Adipose tissue (tissue), 3 donors: ENCODE measurements around the gene LRSAM1. TPM values are rescaled to one million over a fixed set of nuclear protein-coding genes. Genes with fewer than 3 reads are reported as not detected.

ENCODE experiments used
- H3K27ac ChIP-seq: one replicate; pipeline ENCODE4 v1.5.1; 2013; ENCODE audit warnings: low read depth, low read length
- WGBS, 3 donors: extraction: QIAGEN DNeasy Blood & Tissue Kit; methylation state at CpG; one replicate each; pipeline ENCODE4 v1.1.7; 2013; 5-methylcytosine and 5-hydroxymethylcytosine counted together
- polyA plus RNA-seq, 3 donors: library from polyadenylated mRNA; stranded (reverse); fragments of 200-250 nt; gene quantifications; one replicate each; pipeline ENCODE4 v1.2.3, GENCODE V29; 2013
- donor health status: healthy with polysubstance abuse.
- donor health status: Bipolar disorder and iron deficiency.
- donor health status: healthy.

The LRSAM1 gene
- polyA plus RNA-seq, 3 donors = 5.8 to 12.9 (median 8.3) TPM

- H3K27ac ChIP-seq = no peak overlapping the region
- WGBS, 3 donors = 67 to 78% (median 71%) methylated on average over 3 of the region's 3 CpGs
Measured at GRCh38 chr9:127537792-127538191, 86.5 kb downstream of the LRSAM1 start.

- WGBS, 3 donors = 76 to 80% (median 78%) methylated on average over 4 of the region's 4 CpGs
Measured at GRCh38 chr9:127538849-127539258, 87.5 kb downstream of the LRSAM1 start.

GRCh38 chr9:127539259-127539981 is 88.1 kb downstream of the LRSAM1 start:
- WGBS, 3 donors = 70 to 77% (median 76%) methylated on average over 17 of the region's 17 CpGs
- H3K27ac ChIP-seq = no peak overlapping the region

More at GRCh38 chr9:127538849-127539258, 87.5 kb downstream of the LRSAM1 start:
- no peak overlapping the region for H3K27ac ChIP-seq

- no peak overlapping the region for H3K27ac ChIP-seq
- 34 to 73% (median 69%) methylated on average over 15 of the region's 15 CpGs for WGBS, 3 donors
Measured at GRCh38 chr9:127539982-127540663, 88.8 kb downstream of the LRSAM1 start.

GRCh38 chr9:127540664-127541041 is 89.3 kb downstream of the LRSAM1 start:
- 37 to 72% (median 69%) methylated on average over 13 of the region's 13 CpGs for WGBS, 3 donors
- H3K27ac ChIP-seq = no peak overlapping the region

- no peak overlapping the region for H3K27ac ChIP-seq
- WGBS, 3 donors = 78 to 89% (median 84%) methylated on average over 7 of the region's 7 CpGs
Measured at GRCh38 chr9:127541176-127541575, 89.9 kb downstream of the LRSAM1 start.

- WGBS, 3 donors = 59 to 63% (median 59%) methylated on average over 8 of the region's 8 CpGs
Measured at GRCh38 chr9:127541865-127542264, 90.6 kb downstream of the LRSAM1 start.

GRCh38 chr9:127543221-127543620 is 91.9 kb downstream of the LRSAM1 start:
- WGBS, 3 donors = 57 to 67% (median 66%) methylated on average over 8 of the region's 8 CpGs
- H3K27ac ChIP-seq = no peak overlapping the region

More at GRCh38 chr9:127541865-127542264, 90.6 kb downstream of the LRSAM1 start:
- no peak overlapping the region for H3K27ac ChIP-seq

GRCh38 chr9:127543973-127544533 is 92.7 kb downstream of the LRSAM1 start:
- no peak overlapping the region for H3K27ac ChIP-seq
- WGBS, 3 donors = 48 to 91% (median 89%) methylated on average over 6 of the region's 6 CpGs

- H3K27ac ChIP-seq = no peak overlapping the region
- WGBS, 3 donors = 16 to 48% (median 48%) methylated on average over 25 of the region's 25 CpGs
Measured at GRCh38 chr9:127545196-127546124, 94.2 kb downstream of the LRSAM1 start.

- 53 to 82% (median 82%) methylated on average over 14 of the region's 14 CpGs for WGBS, 3 donors
- no peak overlapping the region for H3K27ac ChIP-seq
Measured at GRCh38 chr9:127546125-127546832, 95.0 kb downstream of the LRSAM1 start.

GRCh38 chr9:127548352-127548881 is 97.1 kb downstream of the LRSAM1 start:
- 62 to 82% (median 81%) methylated on average over 10 of the region's 10 CpGs for WGBS, 3 donors
- no peak overlapping the region for H3K27ac ChIP-seq

- 87 to 96% (median 88%) methylated on average over 10 of the region's 10 CpGs for WGBS, 3 donors
- no peak overlapping the region for H3K27ac ChIP-seq
Measured at GRCh38 chr9:127549218-127549617, 97.9 kb downstream of the LRSAM1 start.

GRCh38 chr9:127549751-127550150 is 98.4 kb downstream of the LRSAM1 start:
- no peak overlapping the region for H3K27ac ChIP-seq
- WGBS, 3 donors = 76 to 94% (median 88%) methylated on average over 8 of the region's 8 CpGs

GRCh38 chr9:127550282-127550681 is 99.0 kb downstream of the LRSAM1 start:
- no peak overlapping the region for H3K27ac ChIP-seq
- WGBS, 3 donors = 87 to 100% (median 94%) methylated on average over 1 of the region's 1 CpG

GRCh38 chr9:127550751-127551150 is 99.4 kb downstream of the LRSAM1 start:
- 31 to 70% (median 64%) methylated on average over 14 of the region's 14 CpGs for WGBS, 3 donors
- no peak overlapping the region for H3K27ac ChIP-seq
